IMR-90 (cell line): Measurements from ENCODE around the gene ART3. TPM values are rescaled to one million over a fixed set of nuclear protein-coding genes. Genes with fewer than 3 reads are reported as not detected.

Experiments used
- ATAC-seq: fragments of 200-7000 bp; cut with Tn5 transposase; 2 replicates; pipeline ENCODE4 v1.9.1; 2020; ENCODE audit warnings: low read depth, mild to moderate bottlenecking, moderate library complexity
- BruUV-seq: library from RNA; stranded (reverse); fragments of 400-500 nt; replicated peaks from 2 replicates; lab custom pipeline; 2021; lab: Mats Ljungman, UMichigan
- CTCF ChIA-PET: fragments of 300-600 bp; formaldehyde crosslinking; extraction: SDS; loops from one replicate; lab custom pipeline; 2021; ENCODE audit warnings: antibody characterized with exemption; lab: Yijun Ruan, JAX
- POLR2A ChIA-PET: fragments of 300-600 bp; sonication (Branson Sonifier 250); formaldehyde crosslinking; loops from one replicate; lab custom pipeline; 2022; ENCODE audit warnings: antibody characterized with exemption; ENCODE audit not compliant: unreplicated experiment; lab: Charles Lee
- DNase-seq: peaks from one replicate; pipeline ENCODE4 v3.0.0; 2013
- H2AFZ ChIP-seq: replicated peaks from 2 replicates; pipeline ENCODE3; 2013; ENCODE audit warnings: low read length, mild to moderate bottlenecking; ENCODE audit not compliant: poor library complexity
- H2AK5ac ChIP-seq: 2 replicates; pipeline ENCODE4 v1.6.1; 2013; ENCODE audit warnings: low read depth, low read length, inconsistent platforms
- H2AK9ac ChIP-seq: replicated peaks from 2 replicates; pipeline ENCODE3; 2013; ENCODE audit warnings: mild to moderate bottlenecking, low read depth, low read length, moderate library complexity; ENCODE audit not compliant: poor library complexity
- H2BK120ac ChIP-seq: 2 replicates; pipeline ENCODE4 v1.6.1; 2013; ENCODE audit warnings: low read depth, low read length, inconsistent platforms
- H2BK15ac ChIP-seq: 3 replicates; pipeline ENCODE4 v1.6.1; 2013; ENCODE audit warnings: low read depth, low read length, inconsistent platforms
- H2BK20ac ChIP-seq: 2 replicates; pipeline ENCODE4 v1.6.1; 2013; ENCODE audit warnings: low read depth, mild to moderate bottlenecking, inconsistent platforms, low read length, moderate library complexity
- H2BK5ac ChIP-seq: 2 replicates; pipeline ENCODE4 v1.6.1; 2013; ENCODE audit warnings: mild to moderate bottlenecking, low read depth, low read length, inconsistent platforms; ENCODE audit not compliant: poor library complexity, severe bottlenecking
- H3K14ac ChIP-seq: replicated peaks from 2 replicates; pipeline ENCODE4 v1.6.1; 2013; ENCODE audit warnings: low read depth, low read length, inconsistent platforms
- H3K18ac ChIP-seq: 2 replicates; pipeline ENCODE4 v1.6.1; 2013; ENCODE audit warnings: low read depth, low read length, control low read depth
- H3K23ac ChIP-seq: 2 replicates; pipeline ENCODE4 v1.6.1; 2013; ENCODE audit warnings: low read depth, low read length, inconsistent platforms
- H3K27ac ChIP-seq: 2 replicates; pipeline ENCODE4 v1.5.1; 2013; ENCODE audit warnings: mild to moderate bottlenecking, control low read depth, low read length; ENCODE audit not compliant: insufficient read depth
- H3K27me3 ChIP-seq: 2 replicates; pipeline ENCODE4 v1.6.1; 2013; ENCODE audit warnings: low read length; ENCODE audit not compliant: control insufficient read depth, insufficient read depth
- H3K36me3 ChIP-seq: 2 replicates; pipeline ENCODE4 v1.6.1; 2013; ENCODE audit warnings: low read length, mixed read lengths; ENCODE audit not compliant: control insufficient read depth, insufficient read depth
- H3K4ac ChIP-seq: 2 replicates; pipeline ENCODE4 v1.6.1; 2013; ENCODE audit warnings: low read depth, low read length, inconsistent platforms
- H3K4me1 ChIP-seq: 2 replicates; pipeline ENCODE4 v1.6.1; 2013; ENCODE audit warnings: low read length, mixed read lengths; ENCODE audit not compliant: control insufficient read depth, insufficient read depth
- H3K4me2 ChIP-seq: 2 replicates; pipeline ENCODE4 v1.6.1; 2013; ENCODE audit warnings: low read depth, mild to moderate bottlenecking, control low read depth, low read length, moderate library complexity
- H3K4me3 ChIP-seq: 2 replicates; pipeline ENCODE4 v1.5.1; 2013; ENCODE audit warnings: low read depth, mild to moderate bottlenecking, control low read depth, low read length, moderate library complexity; ENCODE audit not compliant: insufficient read depth
- H3K56ac ChIP-seq: 2 replicates; pipeline ENCODE4 v1.6.1; 2013; ENCODE audit warnings: low read length, inconsistent platforms; ENCODE audit not compliant: insufficient read depth; ENCODE audit errors: extremely low read depth
- H3K79me1 ChIP-seq, 2 experiments: 2 replicates each; pipeline ENCODE4 v1.6.1; 2013; ENCODE audit warnings: low read length in 2 of 2, inconsistent platforms in 1 of 2, low read depth in 1 of 2
- H3K9ac ChIP-seq: 2 replicates; pipeline ENCODE4 v1.6.1; 2013; ENCODE audit warnings: low read depth, low read length, control low read depth
- H3K9me1 ChIP-seq: 2 replicates; pipeline ENCODE4 v1.6.1; 2013; ENCODE audit warnings: low read length, inconsistent platforms; ENCODE audit not compliant: insufficient read depth
- H3K9me3 ChIP-seq: 2 replicates; pipeline ENCODE4 v1.6.1; 2013; ENCODE audit warnings: low read length; ENCODE audit not compliant: control insufficient read depth, insufficient read depth
- H4K20me1 ChIP-seq: 2 replicates; pipeline ENCODE4 v1.6.1; 2013; ENCODE audit warnings: low read length, inconsistent platforms; ENCODE audit not compliant: insufficient read depth
- H4K5ac ChIP-seq: 2 replicates; pipeline ENCODE4 v1.6.1; 2013; ENCODE audit warnings: mild to moderate bottlenecking, low read depth, low read length, control low read depth
- H4K8ac ChIP-seq, 2 experiments: 2 replicates each; pipeline ENCODE4 v1.6.1; 2013; ENCODE audit warnings: low read depth in 2 of 2, low read length in 2 of 2, control low read depth in 1 of 2, inconsistent platforms in 1 of 2
- H4K91ac ChIP-seq: 2 replicates; pipeline ENCODE4 v1.6.1; 2013; ENCODE audit warnings: low read depth, low read length, inconsistent platforms; ENCODE audit not compliant: insufficient read depth
- CEBPB ChIP-seq: IDR thresholded peaks from 2 replicates; pipeline ENCODE4 v1.6.1; 2012; ENCODE audit warnings: low read depth, low read length, improper control_type of control experiment
- MXI1 ChIP-seq: IDR thresholded peaks from 2 replicates; pipeline ENCODE4 v1.6.1; 2012; ENCODE audit warnings: low read depth, mild to moderate bottlenecking, low read length, moderate library complexity, borderline replicate concordance
- NFE2L2 ChIP-seq: fragments of 150-350 bp; IDR thresholded peaks from 2 replicates; pipeline ENCODE4 v1.6.1; 2016; ENCODE audit warnings: low read depth, mild to moderate bottlenecking, low read length
- POLR2A ChIP-seq: IDR thresholded peaks from 2 replicates; pipeline ENCODE4 v1.6.1; 2012; ENCODE audit warnings: mild to moderate bottlenecking, low read depth, low read length
- RAD21 ChIP-seq: IDR thresholded peaks from 2 replicates; pipeline ENCODE4 v1.6.1; 2012; ENCODE audit warnings: low read length, improper control_type of control experiment
- SMC3 ChIP-seq: fragments of 150-350 bp; IDR thresholded peaks from 2 replicates; pipeline ENCODE4 v1.6.1; 2016; ENCODE audit warnings: low read depth, mild to moderate bottlenecking, antibody characterized with exemption, low read length, moderate library complexity
- WGBS, 2 experiments: methylation state at CpG; one replicate each; pipeline versions ENCODE4 v1.1.5 to v1.1.7; 2013; ENCODE audit warnings: missing lambda C conversion rate in 2 of 2; ENCODE audit not compliant: insufficient read length in 1 of 2; ENCODE audit errors: extremely low coverage in 2 of 2; 5-methylcytosine and 5-hydroxymethylcytosine counted together
- dilution Hi-C: fragments of 300-500 bp; cut with HindIII; formaldehyde crosslinking; loops from one replicate; pipeline ENCODE4 v1.14.3; 2018; ENCODE audit warnings: low sequenced_read_pairs; ENCODE audit not compliant: unreplicated experiment
- in situ Hi-C: fragments of 300-500 bp; cut with MboI; formaldehyde crosslinking; loops from 3 replicates; pipeline ENCODE4 v1.14.3; 2019; ENCODE audit warnings: low sequenced_read_pairs, inconsistent platforms, mixed read lengths
- intact Hi-C: fragments of 100-400 bp; cut with micrococcal nuclease; formaldehyde crosslinking; loops from 2 replicates; pipeline ENCODE4 v1.10.0; 2022
- polyA plus RNA-seq, 3 experiments: library from polyadenylated mRNA; depleted of rRNA; stranded (reverse); fragments of >200 nt; gene quantifications; 2 replicates each; pipeline ENCODE4 v1.2.3, GENCODE V29; 2012; ENCODE audit warnings: low replicate concordance in 1 of 3
- total RNA-seq: library from RNA; depleted of rRNA; stranded (reverse); fragments of >200 nt; gene quantifications from 2 replicates; pipeline ENCODE4 v1.2.3, GENCODE V29; 2012

The ART3 gene
- total and polyA plus RNA-seq, 2 of the 4 experiments (the other 2 are of a cell fraction): 0.15 TPM; not detected in 1

- Histone ChIP-seq H3K36me3 (peaks cover 23% of the 10 kb centered on the region), H3K4me2 (no peak overlapping the region), H4K20me1 (no peaks in the 10 kb centered on the region), H3K27me3 (no peaks in the 10 kb centered on the region), H3K18ac (no peak overlapping the region), H2AK5ac (no peak overlapping the region), H3K9ac (no peak overlapping the region), H2BK15ac (no peak overlapping the region), H2BK5ac (no peak overlapping the region), H2BK120ac (no peak overlapping the region), H4K91ac (no peak overlapping the region), H2AK9ac (no peak overlapping the region), H3K9me1 (no peaks in the 10 kb centered on the region), H3K56ac (no peak overlapping the region), H2AFZ (no peak overlapping the region), H2BK20ac (no peak overlapping the region), H3K23ac (no peak overlapping the region), H4K8ac (no peak overlapping the region), H3K9me3 (no peaks in the 10 kb centered on the region), H3K14ac (no peak overlapping the region), H3K4ac (no peak overlapping the region), H3K4me3 (no peak overlapping the region), H3K79me1 (no peaks in the 10 kb centered on the region), H4K5ac (no peak overlapping the region), H3K27ac (no peak overlapping the region), H3K4me1 (no peaks in the 10 kb centered on the region)
- ATAC-seq (no peak), DNase-seq (no peak)
- in situ Hi-C loops: no loop called here
- ChIA-PET POLR2A (no interaction called here), CTCF (no interaction called here)
- no TSS peak for BruUV-seq
- WGBS, 2 experiments: no CpG with 5 or more reads among the region's 1 CpG
- intact Hi-C loops: no loop called here
- dilution Hi-C loops: no loop called here
- no peak for TF ChIP-seq NFE2L2
- no peak for TF ChIP-seq MXI1
- peak; percentile 59 for TF ChIP-seq CEBPB
- no peak for TF ChIP-seq SMC3
- no peak for TF ChIP-seq RAD21
- no peak for TF ChIP-seq POLR2A
Observed at GRCh38 chr4:76116821-76117220, 42.3 kb downstream of the ART3 start.
